Measurements from ENCODE around the gene NEUROG1. TPM values are rescaled to one million over a fixed set of nuclear protein-coding genes. Genes with fewer than 3 reads are reported as not detected.

The NEUROG1 gene
- total and polyA plus RNA-seq, 7 donors, result not detected

DNA sequence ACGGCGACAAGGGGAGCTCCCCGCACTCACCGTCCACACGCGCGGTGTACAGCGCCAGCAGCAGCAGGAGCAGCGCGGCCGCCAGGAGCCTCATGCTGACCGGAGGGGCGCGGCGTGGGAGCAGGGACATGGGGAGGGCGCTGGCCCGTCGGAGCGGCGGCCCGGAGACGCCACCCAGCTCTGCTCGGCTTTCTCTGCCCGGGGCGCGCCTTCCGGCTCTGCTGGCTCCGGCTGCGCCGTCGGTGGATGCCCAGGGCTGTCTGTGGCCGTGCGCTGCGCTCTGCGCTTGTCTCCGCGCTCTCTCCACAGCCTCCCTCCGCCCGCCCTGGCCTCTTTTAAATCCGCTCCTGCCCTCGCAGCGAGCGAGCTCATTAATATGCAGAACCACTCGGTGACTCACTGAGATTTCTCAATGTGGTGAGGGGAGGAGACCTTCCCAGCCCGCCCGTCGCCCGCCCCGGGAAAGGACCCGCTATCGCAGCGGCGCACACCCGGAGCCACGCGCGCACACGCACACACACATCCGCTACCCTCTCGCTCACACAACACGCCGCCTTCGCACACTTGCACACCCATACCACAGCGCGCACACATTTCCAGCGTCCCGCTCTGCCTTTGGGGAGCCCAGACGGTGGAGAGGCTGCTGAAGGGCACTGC, 43.0 kb upstream of the NEUROG1 start, which contains the start of gene CXCL14:
Gene CXCL14, minus strand, starts transcription at position 307 of the 657 bp plus-strand sequence. Its CDS starts 213 bp downstream, at position 94.
- WGBS, 3 donors, result 1 to 2% (median 1%) methylated on average over 58 to 68 of the region's 68 CpGs

DNA sequence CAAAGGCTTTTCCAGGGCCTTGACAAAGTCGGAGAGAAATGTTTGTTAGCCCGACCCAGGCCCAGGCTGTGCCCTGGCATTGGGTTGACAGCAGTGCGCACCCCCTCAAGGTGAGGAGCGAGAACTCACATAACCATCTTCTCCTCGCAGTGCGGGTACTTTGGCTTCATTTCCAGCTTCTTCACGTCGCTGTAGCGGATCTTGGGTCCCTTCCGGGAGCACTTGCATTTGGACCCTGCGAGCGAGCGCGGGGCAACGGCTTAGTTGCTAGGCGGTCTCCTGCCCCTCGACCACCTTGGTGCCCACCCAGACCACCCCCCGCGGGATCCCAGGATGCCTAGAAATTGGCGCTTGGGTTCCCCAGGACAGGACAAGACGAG, 42.5 kb upstream of the NEUROG1 start:
- no peak overlapping the region for H3K27ac ChIP-seq
- peaks cover 0 to 57% (median 12%) of the 10 kb centered on the region in 3 donors for H3K27me3 ChIP-seq (ENCODE audit: insufficient read depth in 3 of 3, low read length in 2 of 3)
- DNase-seq (no peak), ATAC-seq (peak in 1 of 4 donors; percentile 10)
- no peaks in the 10 kb centered on the region for H3K4me1 ChIP-seq
- no peaks in the 10 kb centered on the region for H3K9me3 ChIP-seq
- H3K4me3 ChIP-seq, result peak overlapping the region; percentile 57
- no peaks in the 10 kb centered on the region for H3K36me3 ChIP-seq (ENCODE audit: insufficient read depth in 1 of 2, low read depth in 1 of 2)
- WGBS, 3 donors, result 6 to 8% (median 6%) methylated on average over 21 of the region's 21 CpGs
- TF ChIP-seq, protein P1, sequence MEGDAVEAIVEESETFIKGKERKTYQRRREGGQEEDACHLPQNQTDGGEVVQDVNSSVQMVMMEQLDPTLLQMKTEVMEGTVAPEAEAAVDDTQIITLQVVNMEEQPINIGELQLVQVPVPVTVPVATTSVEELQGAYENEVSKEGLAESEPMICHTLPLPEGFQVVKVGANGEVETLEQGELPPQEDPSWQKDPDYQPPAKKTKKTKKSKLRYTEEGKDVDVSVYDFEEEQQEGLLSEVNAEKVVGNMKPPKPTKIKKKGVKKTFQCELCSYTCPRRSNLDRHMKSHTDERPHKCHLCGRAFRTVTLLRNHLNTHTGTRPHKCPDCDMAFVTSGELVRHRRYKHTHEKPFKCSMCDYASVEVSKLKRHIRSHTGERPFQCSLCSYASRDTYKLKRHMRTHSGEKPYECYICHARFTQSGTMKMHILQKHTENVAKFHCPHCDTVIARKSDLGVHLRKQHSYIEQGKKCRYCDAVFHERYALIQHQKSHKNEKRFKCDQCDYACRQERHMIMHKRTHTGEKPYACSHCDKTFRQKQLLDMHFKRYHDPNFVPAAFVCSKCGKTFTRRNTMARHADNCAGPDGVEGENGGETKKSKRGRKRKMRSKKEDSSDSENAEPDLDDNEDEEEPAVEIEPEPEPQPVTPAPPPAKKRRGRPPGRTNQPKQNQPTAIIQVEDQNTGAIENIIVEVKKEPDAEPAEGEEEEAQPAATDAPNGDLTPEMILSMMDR (IDR thresholded peaks at IDR 0.05), result no peak
- intact Hi-C loops (cut with DNase I), result no loop called here

More for the DNA sequence above, 43.0 kb upstream of the NEUROG1 start, which contains the start of gene CXCL14:
- intact Hi-C loops (cut with DNase I), result no loop called here
- DNase-seq (peak; percentile 47 to 84), ATAC-seq (peak; percentile 61 to 84 (median 75))
- Histone ChIP-seq H3K4me1 (no peaks in the 10 kb centered on the region), H3K27ac (no peak within 1 kb of the TSS), H3K9me3 (no peaks in the 10 kb centered on the region), H3K27me3 (ENCODE audit: insufficient read depth in 3 of 3, low read length in 2 of 3) (peaks cover 0 to 57% (median 12%) of the 10 kb centered on the region in 3 donors), H3K4me3 (peak within 1 kb of the TSS; percentile 57), H3K36me3 (ENCODE audit: insufficient read depth in 1 of 2, low read depth in 1 of 2) (no peaks in the 10 kb centered on the region)
- TF ChIP-seq, protein P1 (IDR thresholded peaks at IDR 0.05), result no peak

DNA sequence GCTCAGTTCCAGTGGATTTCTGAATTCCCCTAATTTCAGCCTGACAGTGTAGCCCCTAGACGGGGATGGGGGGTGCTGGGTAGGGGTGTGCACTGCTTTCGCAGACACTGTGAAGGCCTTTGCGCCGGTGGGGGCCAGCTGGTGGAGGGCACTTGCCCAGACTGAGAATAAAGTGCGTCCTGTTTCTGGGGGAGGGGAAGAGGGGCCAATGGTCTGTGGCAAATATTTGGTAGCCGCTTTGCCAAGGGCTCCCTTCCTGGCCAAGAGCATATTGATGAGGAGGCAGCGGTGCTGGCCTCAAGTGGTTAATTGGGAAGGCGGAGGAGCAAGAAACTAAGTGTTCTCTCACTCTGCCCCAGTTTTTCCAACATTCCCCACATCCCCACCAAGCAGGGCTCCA, 41.7 kb upstream of the NEUROG1 start:
- ATAC-seq (no peak), DNase-seq (no peak)
- Histone ChIP-seq H3K9me3 (no peaks in the 10 kb centered on the region), H3K36me3 (ENCODE audit: insufficient read depth in 1 of 2, low read depth in 1 of 2) (no peaks in the 10 kb centered on the region), H3K4me1 (no peaks in the 10 kb centered on the region), H3K27me3 (ENCODE audit: insufficient read depth in 3 of 3, low read length in 2 of 3) (peaks cover 0 to 53% (median 11%) of the 10 kb centered on the region in 3 donors), H3K27ac (no peak overlapping the region), H3K4me3 (peak overlapping the region; percentile 57)
- TF ChIP-seq, protein P1 (IDR thresholded peaks at IDR 0.05), result no peak
- intact Hi-C loops (cut with DNase I), result no loop called here
- whole genome bisulfite sequencing, 3 donors, result 40 to 53% (median 47%) methylated on average over 8 of the region's 8 CpGs

DNA sequence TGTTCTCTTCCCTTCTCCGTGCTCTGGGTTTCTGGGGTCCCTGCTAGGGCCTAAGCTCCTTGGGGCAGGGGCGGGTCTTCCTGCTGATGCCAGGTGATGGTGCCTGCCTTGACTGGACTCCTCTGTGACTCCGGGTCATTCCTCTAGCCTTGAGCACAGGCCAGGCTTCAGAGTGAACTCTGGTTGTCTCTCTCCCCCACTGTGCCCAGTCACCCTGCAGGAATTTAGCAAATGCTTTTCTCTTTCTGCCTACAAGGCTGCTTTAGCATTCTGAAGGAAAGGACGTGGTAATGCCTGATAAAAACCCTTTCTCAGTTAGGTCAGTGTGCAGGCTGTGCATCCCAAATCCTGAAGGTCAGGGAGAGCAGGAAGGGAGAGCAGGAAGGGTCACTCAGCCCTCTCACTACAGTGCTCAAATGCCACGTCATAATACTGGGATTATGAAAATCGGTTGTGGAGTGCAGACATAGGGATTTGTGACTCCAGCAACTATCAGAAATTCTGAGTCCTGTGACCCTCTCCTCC, 40.4 kb upstream of the NEUROG1 start:
- Histone ChIP-seq H3K9me3 (no peaks in the 10 kb centered on the region), H3K4me3 (no peak overlapping the region), H3K27ac (no peak overlapping the region), H3K36me3 (ENCODE audit: insufficient read depth in 1 of 2, low read depth in 1 of 2) (no peaks in the 10 kb centered on the region), H3K4me1 (no peaks in the 10 kb centered on the region), H3K27me3 (ENCODE audit: insufficient read depth in 3 of 3, low read length in 2 of 3) (peaks cover 0 to 43% (median 11%) of the 10 kb centered on the region in 3 donors)
- 57 to 66% (median 61%) methylated on average over 6 of the region's 6 CpGs for WGBS, 3 donors
- intact Hi-C loops (cut with DNase I), result no loop called here
- ATAC-seq (no peak), DNase-seq (no peak)
- TF ChIP-seq, protein P1 (IDR thresholded peaks at IDR 0.05), result no peak

Data from psoas muscle (tissue), 8 donors.